HG03097 (cell line): Measurements from ENCODE around the gene TESMIN.

Experiments
- ATAC-seq: cut with Tn5 transposase; IDR thresholded peaks from one replicate; pipeline ENCODE4 v1.9.1; 2021; ENCODE audit not compliant: unreplicated experiment, low FRiP score

Gene TESMIN

GRCh38 chr11:68714060-68714856 is 37.1 kb downstream of the TESMIN start:
- no peak for ATAC-seq

GRCh38 chr11:68711114-68711513 is 40.2 kb downstream of the TESMIN start:
- ATAC-seq: no peak

GRCh38 chr11:68710409-68710808 is 40.9 kb downstream of the TESMIN start:
- ATAC-seq: no peak

GRCh38 chr11:68709062-68709461 is 42.3 kb downstream of the TESMIN start:
- ATAC-seq: no peak

- ATAC-seq: no peak
Measured at GRCh38 chr11:68707527-68707926, 43.8 kb downstream of the TESMIN start.

GRCh38 chr11:68704887-68705286 is 46.4 kb downstream of the TESMIN start:
- ATAC-seq: no peak

GRCh38 chr11:68698993-68699392 is 52.3 kb downstream of the TESMIN start:
- ATAC-seq: no peak

- ATAC-seq: no peak
Measured at GRCh38 chr11:68695531-68695930, 55.8 kb downstream of the TESMIN start.

GRCh38 chr11:68694431-68695297 is 56.7 kb downstream of the TESMIN start:
- ATAC-seq: no peak

GRCh38 chr11:68693484-68693882 is 57.8 kb downstream of the TESMIN start:
- ATAC-seq: no peak

- no peak for ATAC-seq
Measured at GRCh38 chr11:68692871-68693483, 58.3 kb downstream of the TESMIN start.

- ATAC-seq: no peak
Measured at GRCh38 chr11:68692115-68692514, 59.2 kb downstream of the TESMIN start.

GRCh38 chr11:68691402-68691784 is 59.9 kb downstream of the TESMIN start:
- no peak for ATAC-seq

- no peak for ATAC-seq
Measured at GRCh38 chr11:68690671-68691401, 60.5 kb downstream of the TESMIN start.

GRCh38 chr11:68689737-68690625 is 61.3 kb downstream of the TESMIN start:
- no peak for ATAC-seq

- no peak for ATAC-seq
Measured at GRCh38 chr11:68688881-68689280, 62.4 kb downstream of the TESMIN start.

GRCh38 chr11:68687986-68688385 is 63.3 kb downstream of the TESMIN start:
- ATAC-seq: no peak

GRCh38 chr11:68687311-68687710 is 64.0 kb downstream of the TESMIN start:
- no peak for ATAC-seq

- ATAC-seq: no peak
Measured at GRCh38 chr11:68686486-68686885, 64.8 kb downstream of the TESMIN start.
